NB4 (cell line): ENCODE data around the gene RNF20.

Experiments used
- DNase-seq: peaks from one replicate; pipeline ENCODE4 v3.0.0; 2010; ENCODE audit warnings: low read depth
- H3K4me3 ChIP-seq: one replicate; pipeline ENCODE4 v1.5.1; 2011; ENCODE audit warnings: mild to moderate bottlenecking, low read depth, low read length, moderate library complexity
- MYC ChIP-seq: IDR thresholded peaks from 2 replicates; pipeline ENCODE4 v1.6.1; 2011; ENCODE audit warnings: low read depth, low read length
- POLR2A ChIP-seq: IDR thresholded peaks from 2 replicates; pipeline ENCODE4 v1.6.1; 2011; ENCODE audit warnings: mild to moderate bottlenecking; ENCODE audit not compliant: insufficient read length; ENCODE audit errors: extremely low read depth
- TF ChIP-seq, protein P1 (sequence below): IDR thresholded peaks from one replicate; pipeline ENCODE4 v1.5.1; 2012; ENCODE audit warnings: low read depth, low read length
- TF ChIP-seq, protein P2 (sequence below): IDR thresholded peaks from 2 replicates; pipeline ENCODE4 v1.6.1; 2011; ENCODE audit warnings: low read depth, low read length

The RNF20 gene

DNA sequence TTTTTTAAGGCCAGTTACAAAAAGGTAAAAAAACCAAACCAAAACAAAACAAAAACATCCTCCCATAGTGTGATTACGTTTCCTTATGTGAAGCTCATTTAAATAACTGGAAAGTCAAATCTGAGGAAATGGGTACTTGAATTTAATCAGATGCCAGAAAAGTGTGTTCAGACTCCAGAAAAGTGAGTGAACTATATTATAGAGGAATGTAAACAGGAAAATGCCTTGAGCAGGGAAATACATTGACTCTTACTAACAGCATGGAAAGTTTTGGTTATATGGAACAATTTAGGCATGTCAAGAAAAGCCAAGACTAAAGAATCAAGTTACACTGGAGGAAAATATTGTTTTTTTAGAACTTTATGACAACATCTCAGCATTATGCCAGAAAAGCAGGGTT, 37.8 kb upstream of the RNF20 start:
- no peak overlapping the region for H3K4me3 ChIP-seq
- TF ChIP-seq MYC: no peak
- TF ChIP-seq, protein P1, sequence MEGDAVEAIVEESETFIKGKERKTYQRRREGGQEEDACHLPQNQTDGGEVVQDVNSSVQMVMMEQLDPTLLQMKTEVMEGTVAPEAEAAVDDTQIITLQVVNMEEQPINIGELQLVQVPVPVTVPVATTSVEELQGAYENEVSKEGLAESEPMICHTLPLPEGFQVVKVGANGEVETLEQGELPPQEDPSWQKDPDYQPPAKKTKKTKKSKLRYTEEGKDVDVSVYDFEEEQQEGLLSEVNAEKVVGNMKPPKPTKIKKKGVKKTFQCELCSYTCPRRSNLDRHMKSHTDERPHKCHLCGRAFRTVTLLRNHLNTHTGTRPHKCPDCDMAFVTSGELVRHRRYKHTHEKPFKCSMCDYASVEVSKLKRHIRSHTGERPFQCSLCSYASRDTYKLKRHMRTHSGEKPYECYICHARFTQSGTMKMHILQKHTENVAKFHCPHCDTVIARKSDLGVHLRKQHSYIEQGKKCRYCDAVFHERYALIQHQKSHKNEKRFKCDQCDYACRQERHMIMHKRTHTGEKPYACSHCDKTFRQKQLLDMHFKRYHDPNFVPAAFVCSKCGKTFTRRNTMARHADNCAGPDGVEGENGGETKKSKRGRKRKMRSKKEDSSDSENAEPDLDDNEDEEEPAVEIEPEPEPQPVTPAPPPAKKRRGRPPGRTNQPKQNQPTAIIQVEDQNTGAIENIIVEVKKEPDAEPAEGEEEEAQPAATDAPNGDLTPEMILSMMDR: no peak
- TF ChIP-seq POLR2A: no peak
- TF ChIP-seq, protein P2, sequence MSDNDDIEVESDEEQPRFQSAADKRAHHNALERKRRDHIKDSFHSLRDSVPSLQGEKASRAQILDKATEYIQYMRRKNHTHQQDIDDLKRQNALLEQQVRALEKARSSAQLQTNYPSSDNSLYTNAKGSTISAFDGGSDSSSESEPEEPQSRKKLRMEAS: no peak
- no peak for DNase-seq

DNA sequence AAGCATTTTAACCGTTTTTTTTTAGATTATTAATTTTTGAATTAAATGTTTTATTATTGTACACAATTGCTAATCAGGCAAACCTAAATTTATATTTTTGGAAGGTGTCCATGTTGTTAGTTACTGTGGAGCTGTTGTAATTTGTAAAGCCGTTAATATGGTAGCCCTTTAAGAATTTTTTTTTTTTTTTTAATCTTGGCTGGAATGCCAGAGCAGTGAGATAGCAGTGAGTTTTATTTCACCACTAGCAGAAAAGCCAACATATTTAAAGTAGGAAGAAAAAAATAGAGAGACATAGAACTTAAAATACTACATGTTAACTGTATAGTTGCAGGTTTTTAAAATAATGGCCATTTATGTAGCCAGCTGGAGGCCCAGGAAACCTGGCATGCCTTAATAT, 35.3 kb upstream of the RNF20 start:
- no peak for DNase-seq
- H3K4me3 ChIP-seq: no peak overlapping the region
- TF ChIP-seq POLR2A: no peak
- TF ChIP-seq MYC: no peak
- TF ChIP-seq, protein P1: no peak
- TF ChIP-seq, protein P2: no peak

DNA sequence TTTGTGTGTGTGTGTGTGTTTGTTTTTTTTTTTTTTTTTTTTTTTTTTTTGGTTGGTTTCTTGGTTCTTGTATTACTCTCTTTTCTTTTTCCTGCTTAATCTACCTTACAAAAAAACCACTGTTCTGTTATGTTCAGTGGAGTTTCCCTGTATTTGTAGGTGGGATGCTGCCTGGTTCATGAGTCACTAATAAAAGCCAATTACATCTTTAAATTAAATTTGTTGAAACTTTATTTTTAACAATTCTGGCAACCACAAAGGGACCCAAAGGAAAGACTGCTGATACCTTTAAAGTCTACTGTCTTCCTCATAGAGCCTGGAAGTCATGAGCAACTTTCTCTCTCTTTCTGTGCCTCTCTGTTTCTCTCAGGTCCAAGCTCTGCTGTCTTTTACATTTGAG, 29.5 kb upstream of the RNF20 start:
- H3K4me3 ChIP-seq: no peak overlapping the region
- TF ChIP-seq POLR2A: no peak
- TF ChIP-seq MYC: no peak
- TF ChIP-seq, protein P2: no peak
- TF ChIP-seq, protein P1: no peak
- DNase-seq: no peak

DNA sequence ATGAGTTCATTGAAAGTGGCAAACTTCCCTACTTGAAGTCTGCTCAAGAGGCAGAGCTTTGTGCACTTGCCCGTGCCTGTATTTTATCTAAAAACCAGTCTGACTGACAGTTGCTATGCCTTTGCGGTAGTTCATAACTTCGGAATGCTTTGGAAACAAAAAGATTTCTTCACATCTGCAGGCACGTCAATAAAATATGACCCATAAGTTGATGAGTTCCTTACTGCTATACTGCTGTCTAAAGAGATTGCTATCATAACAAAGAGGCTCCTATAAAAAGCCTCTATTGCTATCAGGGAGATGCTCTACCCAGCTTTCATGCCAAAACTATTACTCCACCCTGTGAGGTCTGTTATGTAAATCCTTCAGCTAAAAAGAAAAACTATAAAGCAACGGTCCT, 25.4 kb upstream of the RNF20 start:
- no peak for DNase-seq
- no peak overlapping the region for H3K4me3 ChIP-seq
- TF ChIP-seq, protein P2: no peak
- TF ChIP-seq POLR2A (no peak), MYC (no peak)
- TF ChIP-seq, protein P1: no peak

DNA sequence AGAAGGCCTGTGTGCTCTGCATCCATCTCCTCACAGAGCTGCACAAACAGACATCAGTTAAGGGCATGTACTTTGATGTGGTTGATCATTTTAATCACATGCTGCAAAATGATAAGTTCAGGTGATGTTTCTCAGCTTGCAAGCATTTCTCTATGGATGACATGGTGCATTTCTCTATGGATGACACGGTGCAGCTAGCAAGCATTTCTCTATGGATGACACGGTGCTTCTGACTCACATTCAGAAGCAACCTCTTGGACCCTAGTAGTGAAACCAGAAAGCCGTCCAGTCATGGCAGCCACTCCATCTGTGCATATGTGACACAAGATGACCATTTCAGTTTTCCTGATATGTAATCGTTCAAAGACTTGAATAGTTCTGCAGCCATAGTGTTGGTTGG, 24.1 kb upstream of the RNF20 start:
- TF ChIP-seq POLR2A: no peak
- TF ChIP-seq, protein P1: no peak
- TF ChIP-seq, protein P2: no peak
- no peak for TF ChIP-seq MYC
- H3K4me3 ChIP-seq: no peak overlapping the region
- DNase-seq: no peak

DNA sequence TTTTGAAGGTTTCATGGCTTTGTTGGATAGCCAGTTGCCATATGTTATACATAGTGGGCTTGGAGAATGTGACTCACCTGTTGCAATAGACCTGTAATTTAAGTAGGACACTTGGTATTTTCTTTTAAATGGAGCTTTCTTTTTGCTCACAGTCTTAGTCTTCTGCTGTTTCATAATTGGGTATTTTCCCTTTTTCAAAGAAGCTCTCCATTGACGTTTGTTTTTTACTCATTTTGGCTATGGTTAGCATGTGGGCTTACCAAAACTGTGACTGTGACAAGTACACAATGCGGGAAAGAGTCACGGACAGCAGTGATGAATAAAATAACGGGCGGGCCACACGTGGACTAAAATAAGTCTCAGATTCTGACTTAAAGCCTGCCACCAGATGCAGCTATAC, 23.2 kb upstream of the RNF20 start:
- TF ChIP-seq MYC (no peak), POLR2A (no peak)
- TF ChIP-seq, protein P2: no peak
- TF ChIP-seq, protein P1: no peak
- DNase-seq: no peak
- no peak overlapping the region for H3K4me3 ChIP-seq
